Colonic mucosa (tissue), 4 donors: ENCODE measurements around the gene IRS1. TPM values are rescaled to one million over a fixed set of nuclear protein-coding genes. Genes with fewer than 3 reads are reported as not detected.
A peak's percentile ranks its signal among the peaks of the same experiment; 100 is the strongest.

ENCODE experiments used
- DNase-seq: peaks from one replicate; pipeline ENCODE4 v3.0.0-alpha.2; 2020
- H3K27ac ChIP-seq: fragments of 200-600 bp; one replicate; pipeline ENCODE4 v1.8.0; 2021
- H3K27me3 ChIP-seq: fragments of 200-600 bp; one replicate; pipeline ENCODE4 v1.8.0; 2021
- H3K36me3 ChIP-seq: fragments of 200-600 bp; one replicate; pipeline ENCODE4 v1.8.0; 2021
- H3K4me1 ChIP-seq: fragments of 200-600 bp; one replicate; pipeline ENCODE4 v1.8.0; 2021; ENCODE audit warnings: mild to moderate bottlenecking
- H3K4me3 ChIP-seq: fragments of 200-600 bp; one replicate; pipeline ENCODE4 v1.8.0; 2021
- H3K9ac ChIP-seq, 2 donors: one replicate each; pipeline ENCODE4 v1.7.0; 2013; ENCODE audit warnings: control low read depth in 2 of 2, low read depth in 2 of 2, low read length in 2 of 2
- H3K9me3 ChIP-seq: fragments of 200-600 bp; one replicate; pipeline ENCODE4 v1.8.0; 2021
- CTCF ChIP-seq: fragments of 200-600 bp; IDR thresholded peaks from one replicate; pipeline ENCODE4 v1.8.0; 2022; ENCODE audit warnings: antibody characterized with exemption, mild to moderate bottlenecking
- intact Hi-C: fragments of 100-400 bp; cut with DNase I; formaldehyde crosslinking; loops from one replicate; pipeline ENCODE4 v1.14.1; 2022
- total RNA-seq, 2 donors: library from RNA; stranded (reverse); fragmentation: NEBNext Ultra II Directional in 1 of 2; extraction: Animal tissue kit (Norgen Biotek cat#: 25700) in 1 of 2; gene quantifications; one replicate each; pipeline ENCODE4 v1.2.1, GENCODE V29; 2021
- donor health status: healthy.
- donor health status: DM: no; HTN: no; CAD: no.
- donor health status: DM: no; HTN: no; CAD: no.

Gene IRS1
- total RNA-seq, 2 donors from 2014 or later = 9.5 to 17.4 TPM

- Histone ChIP-seq H3K27ac (peak overlapping the region; percentile 83), H3K4me3 (peak overlapping the region; percentile 68), H3K9me3 (no peaks in the 10 kb centered on the region), H3K9ac (peak overlapping the region; percentile 36 to 73), H3K4me1 (no peaks in the 10 kb centered on the region), H3K27me3 (no peaks in the 10 kb centered on the region), H3K36me3 (no peaks in the 10 kb centered on the region)
- intact Hi-C loops = loop anchor here (10.0 kb wide), 2 partner anchors 142 to 352 kb away; no protein-coding TSS in a partner anchor
- peak; percentile 41 for TF ChIP-seq CTCF
- DNase-seq = peak; percentile 35
Observed at GRCh38 chr2:226796840-226797288, 2.8 kb downstream of the IRS1 start.

- Histone ChIP-seq H3K9ac (peak overlapping the region; percentile 36 to 48), H3K27me3 (no peaks in the 10 kb centered on the region), H3K4me3 (peak overlapping the region; percentile 25), H3K4me1 (no peaks in the 10 kb centered on the region), H3K27ac (peak overlapping the region; percentile 83), H3K36me3 (no peaks in the 10 kb centered on the region), H3K9me3 (no peaks in the 10 kb centered on the region)
- intact Hi-C loops = loop anchor here (10.0 kb wide), 2 partner anchors 141 to 351 kb away; no protein-coding TSS in a partner anchor
- DNase-seq = no peak
- no peak for TF ChIP-seq CTCF
Observed at GRCh38 chr2:226796012-226796839, 3.4 kb downstream of the IRS1 start.

- TF ChIP-seq CTCF = no peak
- DNase-seq = no peak
- Histone ChIP-seq H3K9me3 (no peaks in the 10 kb centered on the region), H3K27me3 (no peaks in the 10 kb centered on the region), H3K9ac (peak overlapping the region; percentile 36 to 48), H3K4me1 (no peaks in the 10 kb centered on the region), H3K27ac (peak overlapping the region; percentile 83), H3K36me3 (no peaks in the 10 kb centered on the region), H3K4me3 (peak overlapping the region; percentile 25)
- intact Hi-C loops = loop anchor here (10.0 kb wide), 2 partner anchors 141 to 351 kb away; no protein-coding TSS in a partner anchor
Observed at GRCh38 chr2:226795281-226796011, 4.2 kb downstream of the IRS1 start.

GRCh38 chr2:226794751-226795171, 4.9 kb downstream of the IRS1 start:
- intact Hi-C loops = loop anchor here (10.0 kb wide), 2 partner anchors 140 to 350 kb away; no protein-coding TSS in a partner anchor
- TF ChIP-seq CTCF = no peak
- Histone ChIP-seq H3K27ac (peak overlapping the region; percentile 83), H3K36me3 (no peaks in the 10 kb centered on the region), H3K4me3 (peak overlapping the region; percentile 25), H3K4me1 (no peaks in the 10 kb centered on the region), H3K9me3 (no peaks in the 10 kb centered on the region), H3K9ac (peak overlapping the region in 1 of 2 donors; percentile 48), H3K27me3 (no peaks in the 10 kb centered on the region)
- DNase-seq = peak; percentile 33

- intact Hi-C loops = loop anchor here (10.0 kb wide), 2 partner anchors 139 to 349 kb away; no protein-coding TSS in a partner anchor
- H3K27me3 ChIP-seq = no peaks in the 10 kb centered on the region
- H3K27ac ChIP-seq = peak overlapping the region; percentile 83
- H3K36me3 ChIP-seq = no peaks in the 10 kb centered on the region
- H3K9me3 ChIP-seq = no peaks in the 10 kb centered on the region
- peak overlapping the region in 1 of 2 donors; percentile 14 for H3K9ac ChIP-seq
- TF ChIP-seq CTCF = no peak
- no peak for DNase-seq
- H3K4me1 ChIP-seq = no peaks in the 10 kb centered on the region
- peak overlapping the region; percentile 13 for H3K4me3 ChIP-seq
Observed at GRCh38 chr2:226794196-226794661, 5.4 kb downstream of the IRS1 start.
